GM12878 (cell line): ENCODE results near the gene XCR1. TPM values are rescaled to one million over a fixed set of nuclear protein-coding genes. Genes with fewer than 3 reads are reported as not detected.

Source experiments
- ATAC-seq: fragments of 200-7000 bp; cut with Tn5 transposase; 3 replicates; pipeline ENCODE4 v1.9.1; 2020; ENCODE audit warnings: mild to moderate bottlenecking, moderate library complexity
- BruUV-seq: library from RNA; stranded (reverse); fragments of 400-500 nt; replicated peaks from 2 replicates; lab custom pipeline; 2021; lab: Mats Ljungman, UMichigan
- CTCF ChIA-PET: fragments of 300-600 bp; sonication (Branson Sonifier 250); formaldehyde crosslinking; extraction: SDS; loops from one replicate; lab custom pipeline; 2021; ENCODE audit warnings: inconsistent platforms; lab: Yijun Ruan, JAX
- POLR2A ChIA-PET: fragments of 350-600 bp; formaldehyde crosslinking; extraction: SDS; loops from one replicate; lab custom pipeline; 2021; ENCODE audit warnings: inconsistent platforms; lab: Charles Lee
- RAD21 ChIA-PET: fragments of 300-600 bp; sonication (Branson Sonifier 250); formaldehyde crosslinking; loops from one replicate; lab custom pipeline; 2023; ENCODE audit warnings: antibody characterized with exemption; ENCODE audit not compliant: unreplicated experiment; lab: Charles Lee
- SMC1A ChIA-PET: fragments of 300-600 bp; sonication (Branson Sonifier 250); formaldehyde crosslinking; loops from one replicate; lab custom pipeline; 2023; ENCODE audit not compliant: unreplicated experiment, uncharacterized antibody; lab: Charles Lee
- DNase-seq: peaks from one replicate; pipeline ENCODE4 v3.0.0-alpha.2; 2011; ENCODE audit warnings: low read depth, low spot score
- FAIRE-seq: peaks from 3 replicates; lab custom pipeline; 2011; peaks lifted over from hg19 to GRCh38; lab: Jason Lieb, UNC
- H2AFZ ChIP-seq: 2 replicates; pipeline ENCODE4 v1.6.0; 2011; ENCODE audit warnings: low read depth, low read length, control low read depth; ENCODE audit not compliant: control insufficient read depth
- H3K27ac ChIP-seq: 2 replicates; pipeline ENCODE4 v1.5.1; 2011; ENCODE audit warnings: control low read depth; ENCODE audit not compliant: control insufficient read depth, insufficient read depth
- H3K27me3 ChIP-seq, 2 experiments: replicated peaks in 1 of 2; 2 replicates each; pipeline versions ENCODE4 v1.6.0 to v1.6.1; 2011; ENCODE audit warnings: low read length in 1 of 2; ENCODE audit not compliant: control insufficient read depth in 2 of 2, insufficient read depth in 2 of 2
- H3K36me3 ChIP-seq, 2 experiments: 2 replicates each; pipeline ENCODE4 v1.5.1; 2011; ENCODE audit warnings: low read length in 1 of 2; ENCODE audit not compliant: control insufficient read depth in 2 of 2, insufficient read depth in 2 of 2
- H3K4me1 ChIP-seq: 2 replicates; pipeline ENCODE4 v1.6.1; 2011; ENCODE audit warnings: mild to moderate bottlenecking, low read length, moderate library complexity, mixed read lengths; ENCODE audit not compliant: control insufficient read depth, insufficient read depth
- H3K4me2 ChIP-seq: 2 replicates; pipeline ENCODE4 v1.6.0; 2011; ENCODE audit warnings: control low read depth; ENCODE audit not compliant: control insufficient read depth, insufficient read depth
- H3K4me3 ChIP-seq: fragments of 200-600 bp; sonication (generic); 2 replicates; pipeline ENCODE4 v1.5.1; 2016
- H3K79me2 ChIP-seq: 2 replicates; pipeline ENCODE4 v1.6.0; 2011; ENCODE audit warnings: low read length; ENCODE audit not compliant: control insufficient read depth, insufficient read depth
- H3K9ac ChIP-seq: 2 replicates; pipeline ENCODE4 v1.8.0; 2011; ENCODE audit warnings: low read length, control low read depth, mixed read lengths; ENCODE audit not compliant: control insufficient read depth, insufficient read depth
- H3K9me3 ChIP-seq: replicated peaks from 3 replicates; pipeline ENCODE4 v1.5.1; 2011; ENCODE audit warnings: mild to moderate bottlenecking, low read length; ENCODE audit not compliant: control insufficient read depth, insufficient read depth
- H4K20me1 ChIP-seq: 2 replicates; pipeline ENCODE4 v1.6.0; 2011; ENCODE audit not compliant: control insufficient read depth, insufficient read depth
- ASH2L ChIP-seq: fragments of 300-600, 200-600 bp; sonication (generic); IDR thresholded peaks from 2 replicates; pipeline ENCODE4 v1.6.1; 2017; ENCODE audit warnings: low read depth, mild to moderate bottlenecking, borderline replicate concordance
- CBX5 ChIP-seq: sonication (generic); IDR thresholded peaks from 2 replicates; pipeline ENCODE4 v1.6.1; 2016; ENCODE audit warnings: low read depth, moderate library complexity, mild to moderate bottlenecking, inconsistent platforms
- HDAC2 ChIP-seq: fragments of 200-600 bp; sonication (generic); IDR thresholded peaks from 2 replicates; pipeline ENCODE4 v1.6.1; 2017
- NFYA ChIP-seq: IDR thresholded peaks from 2 replicates; pipeline ENCODE4 v1.6.1; 2011; ENCODE audit warnings: low read depth, mild to moderate bottlenecking, low read length, improper control_type of control experiment, borderline replicate concordance
- POLR2A ChIP-seq: IDR thresholded peaks from 2 replicates; pipeline ENCODE4 v1.6.1; 2011; ENCODE audit warnings: low read depth, mild to moderate bottlenecking, low read length
- POLR2AphosphoS5 ChIP-seq: IDR thresholded peaks from 2 replicates; pipeline ENCODE4 v1.6.1; 2011; ENCODE audit warnings: mild to moderate bottlenecking, low read length, inconsistent platforms
- RCOR1 ChIP-seq: conservative IDR thresholded peaks from 2 replicates; pipeline ENCODE4 v1.6.1; 2012; ENCODE audit warnings: low read depth, low read length, improper control_type of control experiment
- SUZ12 ChIP-seq: fragments of 200-600 bp; sonication (generic); IDR thresholded peaks from one replicate; pipeline ENCODE4 v1.6.1; 2018; ENCODE audit warnings: antibody characterized with exemption, mild to moderate bottlenecking; ENCODE audit not compliant: unreplicated experiment
- TCF3 ChIP-seq: IDR thresholded peaks from 2 replicates; pipeline ENCODE4 v1.6.1; 2012; ENCODE audit warnings: low read depth, mild to moderate bottlenecking, low read length, borderline replicate concordance; ENCODE audit not compliant: insufficient read depth
- ZNF207 ChIP-seq: fragments of 450-650 bp; IDR thresholded peaks from 2 replicates; pipeline ENCODE4 v1.6.1; 2014; ENCODE audit warnings: antibody characterized with exemption, mild to moderate bottlenecking, borderline replicate concordance
- WGBS: methylation state at CpG from one replicate; pipeline ENCODE4 v1.1.6; 2016; ENCODE audit warnings: low lambda C conversion rate; ENCODE audit not compliant: insufficient replicate concordance, insufficient coverage; ENCODE audit errors: missing lambda C conversion rate; 5-methylcytosine and 5-hydroxymethylcytosine counted together
- in situ Hi-C: fragments of 300-500 bp; cut with MboI; formaldehyde crosslinking; loops from 9 replicates; pipeline ENCODE4 v1.14.3; 2018; ENCODE audit warnings: mixed read lengths
- intact Hi-C: fragments of 100-400 bp; cut with micrococcal nuclease; formaldehyde crosslinking; loops from one replicate; pipeline ENCODE4 v1.14.2; 2022; ENCODE audit not compliant: unreplicated experiment
- polyA plus RNA-seq, 11 experiments: library from polyadenylated mRNA; depleted of rRNA in 4 of 11; unstranded in 6 of 11; stranded (reverse) in 5 of 11; fragments of >200 nt; fragmentation: Nextera tagmentation in 4 of 11; fragmentation: Illumina TruSeq in 1 of 11; extraction: Ambion mirVana in 4 of 11; extraction: Trizol in 1 of 11; gene quantifications; 1 replicate in 1 of 11; 2 replicates in 10 of 11; pipeline versions ENCODE4 v1.2.1 to v1.2.3, GENCODE V29; 2011 to 2016; ENCODE audit warnings: inconsistent platforms in 2 of 11, missing spikeins in 2 of 11, low read depth in 1 of 11
- total RNA-seq, 4 experiments: library from RNA; depleted of rRNA in 3 of 4; stranded (reverse); fragments of >200 nt in 3 of 4; fragmentation: Illumina TruSeq in 1 of 4; extraction: Trizol in 1 of 4; gene quantifications; 2 replicates each; pipeline versions ENCODE4 v1.2.1 to v1.2.3, GENCODE V29; 2013 to 2021

The XCR1 gene
- total and polyA plus RNA-seq, 10 of the 15 experiments (the other 5 are each of a cell fraction or from before 2014, with no cell fraction given) = 0.02 to 0.29 (median 0.13) TPM; not detected in 2

DNA sequence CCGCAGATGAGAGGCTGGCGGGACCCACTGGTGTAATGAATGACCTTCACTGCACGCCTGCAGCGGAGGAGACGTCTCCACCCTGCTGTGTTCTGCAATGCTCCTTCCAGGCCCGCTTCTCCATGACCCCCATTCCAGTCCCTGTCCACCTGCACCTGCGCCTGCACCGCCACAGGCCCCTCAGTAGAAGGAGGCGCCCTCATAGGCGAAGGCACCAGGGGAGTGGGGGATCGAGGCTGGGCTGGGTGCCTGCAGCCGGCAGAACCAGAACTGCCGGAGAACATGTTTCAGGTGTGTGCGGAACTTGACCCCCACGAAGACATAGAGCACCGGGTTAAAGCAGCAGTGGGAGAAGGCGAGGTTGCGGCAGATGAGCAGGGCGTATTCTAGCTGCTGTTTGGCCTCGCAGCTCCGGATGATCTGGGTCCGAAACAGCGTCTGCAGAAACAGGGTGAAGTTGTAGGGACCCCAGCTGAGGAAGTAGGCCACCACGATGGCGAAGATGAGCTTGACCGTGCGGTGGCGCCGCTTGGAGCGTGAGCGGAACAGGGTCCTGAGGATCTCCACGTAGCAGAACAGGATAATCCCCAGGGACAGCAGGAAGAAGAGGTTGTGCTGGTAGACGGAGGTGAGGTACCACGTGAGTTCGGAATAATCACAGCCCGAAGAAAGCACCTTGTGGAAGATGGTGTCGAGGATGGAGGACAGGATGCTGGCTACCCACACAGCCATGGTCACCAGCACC lies 6.3 kb downstream of the XCR1 start:
- Histone ChIP-seq H3K9ac (no peak overlapping the region), H3K27me3 (no peaks in the 10 kb centered on the region), H4K20me1 (no peaks in the 10 kb centered on the region), H3K4me2 (no peak overlapping the region), H3K36me3 (no peaks in the 10 kb centered on the region), H3K79me2 (no peaks in the 10 kb centered on the region), H2AFZ (no peak overlapping the region), H3K4me3 (no peak overlapping the region), H3K9me3 (no peaks in the 10 kb centered on the region), H3K4me1 (no peaks in the 10 kb centered on the region), H3K27ac (no peak overlapping the region)
- ChIA-PET CTCF (no interaction called here), RAD21 (interaction anchor here (0.6 kb wide), 1 partner anchor 26 kb away, joined by 3 read pairs; no protein-coding TSS in a partner anchor), SMC1A (no interaction called here), POLR2A (no interaction called here)
- 72% methylated on average over 37 of the region's 37 CpGs for WGBS
- no peak for DNase-seq
- ATAC-seq = no peak
- no TSS peak for BruUV-seq
- TF ChIP-seq POLR2AphosphoS5 (no peak), POLR2A (no peak), SUZ12 (no peak), NFYA (no peak), RCOR1 (no peak), ZNF207 (no peak), TCF3 (no peak), ASH2L (no peak), HDAC2 (no peak), CBX5 (no peak)
- intact Hi-C loops = no loop called here
- no peak for FAIRE-seq
- in situ Hi-C loops = no loop called here
